ENCODE data around the gene DFFA.

DNA sequence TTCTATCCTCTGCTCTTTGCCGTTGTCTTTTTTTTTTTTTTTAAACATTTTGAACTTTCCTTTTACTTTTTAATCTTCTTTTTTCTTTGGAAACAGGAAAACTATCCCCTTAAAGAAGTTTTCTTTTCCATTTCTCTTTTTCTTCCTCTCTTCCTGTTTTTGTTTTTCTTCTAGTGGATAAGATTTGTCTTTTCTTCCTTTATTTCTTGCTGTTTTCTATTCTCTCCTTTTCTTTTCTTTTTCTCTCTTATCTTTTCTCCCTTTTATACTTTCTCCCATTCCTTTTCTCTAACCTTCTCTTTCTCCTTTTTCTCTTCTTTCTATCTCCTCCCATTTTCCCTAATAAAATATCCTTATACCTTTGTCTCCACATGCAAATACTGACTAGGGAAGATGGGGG lies 48.6 kb upstream of the DFFA start:
- no peak for TF ChIP-seq CTCF (IDR thresholded peaks at IDR 0.05)
- no peak for TF ChIP-seq ZFX (IDR thresholded peaks at IDR 0.05; ENCODE audit: borderline replicate concordance)
